ENCODE results near the gene OOSP4B.
"Not testable (repeated sequence)": the region's sequence is repeated elsewhere in the genome, so short reads cannot be mapped to it uniquely, and the experiment has no call there.

The OOSP4B gene

GRCh38 chr11:60059521-60060240, 42.7 kb downstream of the OOSP4B start:
- DNase-seq (ENCODE audit: low read depth, low spot score), result no peak

DNA sequence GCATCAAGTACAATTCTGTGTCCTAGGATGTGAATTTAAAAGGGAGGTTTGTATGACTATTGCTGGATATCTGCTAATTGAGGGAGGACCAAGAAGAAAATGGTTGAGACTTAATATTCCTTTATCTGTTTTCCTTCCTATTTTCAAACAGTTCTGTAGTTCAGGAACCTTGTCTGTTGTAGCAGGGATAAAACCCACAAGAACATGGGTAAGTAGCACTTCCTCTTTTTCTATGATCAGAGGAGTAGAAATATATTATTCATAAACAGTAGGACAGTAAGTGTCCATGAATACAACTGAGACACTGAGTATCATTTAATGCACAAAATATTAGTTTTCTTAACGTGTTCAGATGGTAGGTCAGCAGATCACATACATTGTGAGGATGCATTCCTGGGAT, 47.1 kb downstream of the OOSP4B start:
- no peak for DNase-seq (ENCODE audit: low read depth, low spot score)

- no peak for DNase-seq (ENCODE audit: low read depth, low spot score)
Observed at GRCh38 chr11:60065801-60066200, 48.8 kb downstream of the OOSP4B start.

- no peak for DNase-seq (ENCODE audit: low read depth, low spot score)
Observed at GRCh38 chr11:60069450-60069849, 52.5 kb downstream of the OOSP4B start.

GRCh38 chr11:60071644-60072043, 54.7 kb downstream of the OOSP4B start:
- DNase-seq (ENCODE audit: low read depth, low spot score), result not testable (repeated sequence)

DNA sequence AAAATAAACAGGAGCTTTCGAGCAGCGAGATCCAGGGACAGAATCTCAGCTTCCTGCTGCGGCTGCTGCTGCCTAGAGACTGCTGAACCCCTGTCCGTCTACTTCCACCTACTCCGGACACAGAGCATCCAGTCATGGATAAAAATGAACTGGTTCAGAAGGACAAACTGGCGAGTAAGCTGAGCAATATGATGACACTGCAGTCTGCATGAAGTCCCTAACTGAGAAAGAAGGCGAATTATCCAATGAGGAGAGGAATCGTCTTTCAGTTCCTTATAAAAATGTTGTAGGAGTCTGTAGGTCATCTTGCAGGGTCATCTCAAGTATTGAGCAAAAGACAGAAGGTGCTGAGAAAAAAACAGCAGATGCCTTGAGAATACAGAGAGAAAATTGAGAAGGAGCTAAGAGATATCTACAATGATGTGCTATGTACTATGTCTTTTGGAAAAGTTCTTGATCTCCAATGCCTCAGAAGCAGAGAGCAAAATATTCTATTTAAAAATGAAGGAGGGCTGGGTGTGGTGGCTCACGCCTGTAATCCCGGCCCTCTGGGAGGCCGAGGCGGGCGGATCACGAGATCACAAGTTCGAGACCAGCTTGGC, 60.3 kb downstream of the OOSP4B start:
- no peak for DNase-seq (ENCODE audit: low read depth, low spot score)

DNA sequence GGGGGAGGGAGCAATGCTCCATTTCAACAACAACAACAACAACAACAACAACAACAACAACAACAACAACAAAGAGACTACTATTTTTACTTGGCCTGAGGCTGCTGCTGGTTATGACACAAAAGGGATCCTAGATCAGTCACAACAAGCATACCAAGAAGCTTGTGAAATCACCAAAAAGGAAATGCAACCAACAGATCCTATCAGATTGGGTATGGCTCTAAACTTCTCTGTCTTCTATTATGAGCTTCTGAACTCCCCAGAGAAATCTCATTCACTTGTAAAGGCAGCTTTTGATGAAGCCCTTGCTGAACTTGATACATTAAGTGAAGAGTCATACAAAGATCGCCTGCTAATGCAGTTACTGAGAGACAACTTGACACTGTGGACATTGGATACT, 61.0 kb downstream of the OOSP4B start:
- no peak for DNase-seq (ENCODE audit: low read depth, low spot score)

- DNase-seq (ENCODE audit: low read depth, low spot score), result no peak
Observed at GRCh38 chr11:60078745-60079144, 61.8 kb downstream of the OOSP4B start.

DNA sequence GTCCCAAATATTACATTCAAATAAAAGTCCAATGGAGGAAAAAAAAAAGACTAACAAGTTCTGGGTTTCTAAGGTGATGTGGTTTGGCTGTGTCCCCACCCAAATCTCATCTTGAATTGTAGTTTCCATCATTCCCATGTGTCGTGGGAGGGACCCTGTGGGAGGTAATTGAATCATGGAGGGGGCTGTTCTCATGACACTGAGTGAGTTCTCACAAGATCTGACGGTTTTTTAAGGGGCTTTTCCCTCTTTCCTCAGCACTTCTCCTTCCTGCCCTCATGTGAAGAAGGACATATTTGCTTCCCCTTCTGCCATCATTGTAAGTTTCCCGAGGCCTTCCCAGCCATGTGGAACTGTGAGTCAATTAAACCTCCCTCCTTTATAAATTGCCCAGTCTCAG, 63.6 kb downstream of the OOSP4B start:
- no peak for DNase-seq (ENCODE audit: low read depth, low spot score)

All from astrocyte of the hippocampus (primary cell).